SU-DHL-6 (cell line): ENCODE data around the gene CSPG5.

Experiments
- H2AFZ ChIP-seq: fragments of 200-600 bp; sonication (generic); 2 replicates; pipeline ENCODE4 v1.6.1; 2014; ENCODE audit warnings: low read depth, mild to moderate bottlenecking, moderate library complexity, mixed read lengths, antibody characterized with exemption, low read length; ENCODE audit not compliant: severe bottlenecking
- H3F3A ChIP-seq: fragments of 200-600 bp; shearing (Covaris generic); 2 replicates; pipeline ENCODE4 v1.6.0; 2016; ENCODE audit warnings: antibody characterized with exemption, mild to moderate bottlenecking; ENCODE audit not compliant: insufficient read depth
- H3K27ac ChIP-seq: fragments of 200-600 bp; sonication (generic); 2 replicates; pipeline ENCODE4 v1.5.1; 2016; ENCODE audit warnings: low read depth, mild to moderate bottlenecking, low read length, moderate library complexity, mixed read lengths
- H3K27me3 ChIP-seq: fragments of 200-600 bp; sonication (generic), shearing (Covaris generic); 2 replicates; pipeline ENCODE4 v1.6.0; 2014; ENCODE audit warnings: mild to moderate bottlenecking, low read length
- H3K36me3 ChIP-seq: fragments of 200-600 bp; sonication (generic); 2 replicates; pipeline ENCODE4 v1.6.1; 2014; ENCODE audit warnings: mild to moderate bottlenecking, low read length, mixed read lengths
- H3K4me2 ChIP-seq: fragments of 300-600, 200-600 bp; shearing (Covaris generic), sonication (generic); 2 replicates; pipeline ENCODE4 v1.6.0; 2014; ENCODE audit warnings: low read length, low read depth, mild to moderate bottlenecking; ENCODE audit not compliant: poor library complexity, severe bottlenecking
- H3K4me3 ChIP-seq: fragments of 200-600 bp; sonication (generic); 2 replicates; pipeline ENCODE4 v1.5.1; 2014; ENCODE audit warnings: antibody characterized with exemption, low read length, mild to moderate bottlenecking, mixed read lengths; ENCODE audit not compliant: insufficient read depth, poor library complexity, severe bottlenecking
- H3K79me2 ChIP-seq: fragments of 200-600 bp; sonication (generic); 2 replicates; pipeline ENCODE4 v1.6.1; 2014; ENCODE audit warnings: mild to moderate bottlenecking, low read length, moderate library complexity; ENCODE audit not compliant: insufficient read depth
- H3K9ac ChIP-seq: fragments of 200-600 bp; sonication (generic); 2 replicates; pipeline ENCODE4 v1.7.0; 2014; ENCODE audit warnings: mild to moderate bottlenecking, low read length
- H3K9me2 ChIP-seq: fragments of 200-600 bp; sonication (generic); replicated peaks from 2 replicates; pipeline ENCODE4 v1.6.1; 2014; ENCODE audit warnings: low read length; ENCODE audit not compliant: insufficient read depth
- H3K9me3 ChIP-seq: fragments of 200-600 bp; sonication (generic); 2 replicates; pipeline ENCODE4 v1.6.1; 2014; ENCODE audit warnings: low read length, mixed read lengths; ENCODE audit not compliant: insufficient read depth
- H4K20me1 ChIP-seq: fragments of 200-600 bp; sonication (generic); 2 replicates; pipeline ENCODE4 v1.6.1; 2014; ENCODE audit warnings: low read depth, mild to moderate bottlenecking, antibody characterized with exemption, low read length, moderate library complexity, mixed read lengths
- CTCF ChIP-seq: fragments of 200-600 bp; sonication (generic); IDR thresholded peaks from one replicate; pipeline ENCODE4 v1.5.1; 2017; ENCODE audit warnings: antibody characterized with exemption, mild to moderate bottlenecking, low read length, moderate library complexity; ENCODE audit not compliant: insufficient read depth, poor library complexity, severe bottlenecking
- EZH2phosphoT487 ChIP-seq: fragments of 200-600 bp; sonication (generic), shearing (Covaris generic); conservative IDR thresholded peaks from 2 replicates; pipeline ENCODE4 v1.6.1; 2018; ENCODE audit warnings: mild to moderate bottlenecking, antibody characterized with exemption, low read length, moderate library complexity, mixed read lengths

Gene CSPG5

GRCh38 chr3:47617086-47618010 is 38.7 kb upstream of the CSPG5 start:
- no peaks in the 10 kb centered on the region for H3K9me2 ChIP-seq
- no peak overlapping the region for H2AFZ ChIP-seq
- H3K9ac ChIP-seq = no peak overlapping the region
- H3K79me2 ChIP-seq = no peaks in the 10 kb centered on the region
- H3F3A ChIP-seq = 0 out of 2 replicates have a peak, but pooled peaks cover 3% of the 10 kb centered on the region
- H3K9me3 ChIP-seq = no peaks in the 10 kb centered on the region
- no peaks in the 10 kb centered on the region for H3K27me3 ChIP-seq
- no peak overlapping the region for H3K27ac ChIP-seq
- no peak for TF ChIP-seq EZH2phosphoT487
- TF ChIP-seq CTCF = no peak
- no peak overlapping the region for H3K4me2 ChIP-seq
- no peak overlapping the region for H3K4me3 ChIP-seq
- peaks cover 44% of the 10 kb centered on the region; the same call in 1 of the 2 replicates for H3K36me3 ChIP-seq
- H4K20me1 ChIP-seq = no peaks in the 10 kb centered on the region

- H3K36me3 ChIP-seq = peaks cover 44% of the 10 kb centered on the region
- H4K20me1 ChIP-seq = no peaks in the 10 kb centered on the region
- no peaks in the 10 kb centered on the region for H3K27me3 ChIP-seq
- H3K9me3 ChIP-seq = no peaks in the 10 kb centered on the region
- H3K4me3 ChIP-seq = no peak overlapping the region
- H3F3A ChIP-seq = peaks cover 10% of the 10 kb centered on the region; the same call in 1 of the 2 replicates
- no peaks in the 10 kb centered on the region for H3K9me2 ChIP-seq
- H3K9ac ChIP-seq = no peak overlapping the region
- TF ChIP-seq EZH2phosphoT487 (no peak), CTCF (no peak)
- no peak overlapping the region for H3K27ac ChIP-seq
- no peak overlapping the region for H2AFZ ChIP-seq
- H3K4me2 ChIP-seq = no peak overlapping the region
- no peaks in the 10 kb centered on the region for H3K79me2 ChIP-seq
Measured at GRCh38 chr3:47614788-47615187, 36.1 kb upstream of the CSPG5 start.

- Histone ChIP-seq H3K9me2 (no peaks in the 10 kb centered on the region), H3F3A (peaks cover 10% of the 10 kb centered on the region; the same call in 1 of the 2 replicates), H4K20me1 (no peaks in the 10 kb centered on the region), H3K79me2 (no peaks in the 10 kb centered on the region), H2AFZ (no peak overlapping the region), H3K27me3 (no peaks in the 10 kb centered on the region), H3K4me3 (no peak overlapping the region), H3K4me2 (no peak overlapping the region), H3K9ac (no peak overlapping the region), H3K9me3 (no peaks in the 10 kb centered on the region), H3K27ac (no peak overlapping the region), H3K36me3 (peaks cover 41% of the 10 kb centered on the region)
- no peak for TF ChIP-seq CTCF
- TF ChIP-seq EZH2phosphoT487 = no peak
Measured at GRCh38 chr3:47613722-47614121, 35.1 kb upstream of the CSPG5 start.
